Measurements from ENCODE around the gene NINL. TPM values are rescaled to one million over a fixed set of nuclear protein-coding genes. Genes with fewer than 3 reads are reported as not detected.

Gene NINL
- total and polyA plus RNA-seq, 2 of the 8 experiments (the other 6 are each of a cell fraction or from before 2014, with no cell fraction given): 15.3 to 30.0 TPM

DNA sequence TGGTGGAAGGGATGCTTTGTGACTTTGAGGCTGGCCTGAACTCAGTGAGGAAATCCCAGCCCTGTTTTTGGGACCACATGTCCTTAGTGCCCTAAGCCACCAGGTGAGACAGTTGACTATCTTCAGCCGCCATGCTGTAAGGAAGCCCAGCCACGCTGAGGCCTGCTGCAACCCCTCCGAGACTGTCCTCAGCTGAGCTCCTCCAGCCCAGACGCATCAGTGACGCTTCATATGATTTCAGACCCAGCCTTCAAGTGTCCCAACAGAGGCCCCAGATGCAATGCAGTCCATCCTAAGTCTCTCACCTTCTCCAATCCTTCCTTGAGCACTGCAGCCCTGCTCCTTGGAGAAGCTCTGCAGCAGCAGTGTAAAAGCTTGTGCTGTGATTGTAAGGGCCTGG, 76.2 kb downstream of the NINL start:
- FAIRE-seq: no peak
- no peak overlapping the region for H2BK120ac ChIP-seq (replicated peaks; ENCODE audit: low read depth, low read length)
- H3K4ac ChIP-seq (replicated peaks; ENCODE audit: insufficient read length, low read depth, low read length): no peak overlapping the region
- no peak overlapping the region for H3K14ac ChIP-seq (ENCODE audit: insufficient read length)
- H4K20me1 ChIP-seq (replicated peaks in 1 of 2; ENCODE audit: control insufficient read depth in 1 of 2, insufficient read depth in 2 of 2, low read length in 2 of 2): peaks cover 3 to 9% of the 10 kb centered on the region in 2 experiments
- no peaks in the 10 kb centered on the region for H3K27me3 ChIP-seq (replicated peaks in 1 of 4; ENCODE audit: control insufficient read depth in 3 of 4, extremely low read depth in 1 of 4, insufficient read depth in 3 of 4, low read length in 3 of 4)
- no peak overlapping the region for H2AK5ac ChIP-seq (ENCODE audit: low read depth, low read length)
- no peak overlapping the region for H3K56ac ChIP-seq (replicated peaks; ENCODE audit: insufficient read length, low read depth, low read length)
- H3K4me2 ChIP-seq (ENCODE audit: insufficient read depth in 1 of 2, low read depth in 2 of 2, low read length in 2 of 2): no peak overlapping the region
- CTCF ChIA-PET (ENCODE audit: partially characterized antibody): interaction anchor here (0.6 to 1.8 kb wide), 12 partner anchors 9 to 187 kb away, joined by 3 to 6 read pairs (median 3); no protein-coding TSS in a partner anchor
- H4K91ac ChIP-seq (replicated peaks; ENCODE audit: insufficient read length, low read length): no peak overlapping the region
- WGBS, 2 experiments (ENCODE audit: extremely low coverage in 1 of 2, insufficient coverage in 1 of 2, insufficient read length in 1 of 2, insufficient replicate concordance in 2 of 2, low coverage in 1 of 2, low lambda C conversion rate in 2 of 2, missing lambda C conversion rate in 1 of 2): 100% methylated on average over 5 of the region's 5 CpGs; no CpG with 5 or more reads in 1 of the 2 experiments
- peaks cover 0 to 47% (median 38%) of the 10 kb centered on the region in 4 experiments; a peak in 6 of 8 replicates for H3K36me3 ChIP-seq (ENCODE audit: control insufficient read depth in 2 of 4, insufficient read depth in 4 of 4, low read length in 3 of 4)
- no peak for DNase-seq (ENCODE audit: low read depth in 1 of 2, low spot score in 2 of 2)
- H3K9ac ChIP-seq (replicated peaks in 1 of 4; ENCODE audit: extremely low read depth in 1 of 4, low read depth in 3 of 4, low read length in 3 of 4): no peak overlapping the region
- no peak overlapping the region for H2BK20ac ChIP-seq (ENCODE audit: low read length)
- no peak overlapping the region for H2BK12ac ChIP-seq (ENCODE audit: low read depth, low read length)
- H4K8ac ChIP-seq (ENCODE audit: extremely low read depth, insufficient read depth, low read length): no peak overlapping the region; the same call in 1 of the 2 replicates
- H3K23me2 ChIP-seq (ENCODE audit: low read depth, low read length): no peaks in the 10 kb centered on the region
- H2BK5ac ChIP-seq (ENCODE audit: low read depth, low read length): 0 out of 2 replicates have a peak overlapping the region, but pooled peaks have one; percentile 44
- no peak overlapping the region for H2AFZ ChIP-seq (ENCODE audit: low read length)
- H3K79me2 ChIP-seq (ENCODE audit: control insufficient read depth in 1 of 2, insufficient read depth in 2 of 2, low read length in 2 of 2): no peaks in the 10 kb centered on the region
- H3K27ac ChIP-seq (ENCODE audit: low read depth, low read length): no peak overlapping the region
- POLR2A ChIA-PET (ENCODE audit: partially characterized antibody): interaction anchor here (1.3 kb wide), 1 partner anchor 25 kb away, joined by 3 read pairs; no protein-coding TSS in a partner anchor
- no peak overlapping the region for H3K18ac ChIP-seq (ENCODE audit: extremely low read depth, low read length)
- H3K79me1 ChIP-seq (ENCODE audit: low read depth, low read length): no peaks in the 10 kb centered on the region; the same call in 1 of the 2 replicates
- no peak overlapping the region for H3K23ac ChIP-seq (ENCODE audit: insufficient read length)
- H3K9me3 ChIP-seq (ENCODE audit: insufficient read depth in 2 of 2, low read depth in 1 of 2, low read length in 1 of 2): 0 out of 4 replicates have a peak, but pooled peaks cover 0 to under 1% of the 10 kb centered on the region in 2 experiments
- H3K4me3 ChIP-seq (ENCODE audit: extremely low read depth in 1 of 4, insufficient read depth in 2 of 4, low read depth in 3 of 4, low read length in 4 of 4): no peak overlapping the region
- H4K5ac ChIP-seq (ENCODE audit: insufficient read length, low read depth, low read length): no peak overlapping the region
- no peak overlapping the region for H2BK15ac ChIP-seq (ENCODE audit: low read length)
- no peaks in the 10 kb centered on the region for H3K4me1 ChIP-seq (replicated peaks in 1 of 4; ENCODE audit: control insufficient read depth in 3 of 4, insufficient read depth in 4 of 4, low read length in 3 of 4)
- TF ChIP-seq EP300 (IDR thresholded peaks at IDR 0.05; ENCODE audit: borderline replicate concordance in 1 of 2, low read depth in 2 of 2, low read length in 2 of 2) (no peak), GTF2F1 (IDR thresholded peaks at IDR 0.05; ENCODE audit: borderline replicate concordance, low read depth, low read length) (no peak), EGR1 (IDR thresholded peaks at IDR 0.05; ENCODE audit: borderline replicate concordance, low read depth, low read length) (no peak), POLR2AphosphoS5 (IDR thresholded peaks at IDR 0.05; ENCODE audit: low read depth, low read length) (no peak), GABPA (IDR thresholded peaks at IDR 0.05; ENCODE audit: borderline replicate concordance, insufficient read depth, low read length) (no peak), TEAD4 (IDR thresholded peaks at IDR 0.05; ENCODE audit: low read depth, low read length) (no peak), HDAC2 (IDR thresholded peaks at IDR 0.05; ENCODE audit: borderline replicate concordance in 1 of 2, low read depth in 2 of 2, low read length in 2 of 2) (no peak), TAF7 (optimal IDR thresholded peaks at IDR 0.05; ENCODE audit: borderline replicate concordance, low read depth, low read length) (no peak), SIRT6 (IDR thresholded peaks at IDR 0.05; ENCODE audit: low read length) (no peak)
